CD4-positive, alpha-beta T cell (primary cell): ENCODE measurements around the gene TTLL1. TPM values are rescaled to one million over a fixed set of nuclear protein-coding genes. Genes with fewer than 3 reads are reported as not detected.

Source experiments
- ATAC-seq: fragments of 200-7000 bp; cut with Tn5 transposase; one replicate; pipeline ENCODE4 v1.10.0; 2022; ENCODE audit warnings: mild to moderate bottlenecking; ENCODE audit not compliant: poor library complexity
- CTCF ChIA-PET: fragments of 350-600 bp; sonication (Branson Sonifier 250); formaldehyde crosslinking; loops from one replicate; lab custom pipeline; 2021; ENCODE audit warnings: antibody characterized with exemption, inconsistent platforms; lab: Charles Lee
- POLR2A ChIA-PET: fragments of 350-600 bp; sonication (Branson Sonifier 250); formaldehyde crosslinking; loops from one replicate; lab custom pipeline; 2021; ENCODE audit warnings: antibody characterized with exemption, inconsistent platforms; lab: Charles Lee
- DNase-seq, 14 experiments: peaks; one replicate each; pipeline ENCODE4 v3.0.0-alpha.2; 2013 to 2020; ENCODE audit warnings: mixed read lengths in 2 of 14
- H3K27ac ChIP-seq, 2 donors: one replicate each; pipeline versions ENCODE4 v1.5.1 to v1.7.0; 2013; ENCODE audit warnings: low read length in 2 of 2, low read depth in 1 of 2, mild to moderate bottlenecking in 1 of 2
- H3K27me3 ChIP-seq, 2 experiments: 1 replicate in 1 of 2; 2 replicates in 1 of 2; pipeline versions ENCODE4 v1.6.1 to v1.7.0; 2013; ENCODE audit warnings: low read length in 2 of 2, control low read depth in 1 of 2, mild to moderate bottlenecking in 1 of 2, moderate library complexity in 1 of 2; ENCODE audit not compliant: insufficient read depth in 2 of 2, control insufficient read depth in 1 of 2
- H3K36me3 ChIP-seq: one replicate; pipeline ENCODE4 v1.6.1; 2013; ENCODE audit warnings: low read length, control low read depth; ENCODE audit not compliant: insufficient read depth
- H3K4me1 ChIP-seq: one replicate; pipeline ENCODE4 v1.6.1; 2013; ENCODE audit warnings: low read length, control low read depth; ENCODE audit not compliant: insufficient read depth
- H3K4me3 ChIP-seq: one replicate; pipeline ENCODE4 v1.5.1; 2013; ENCODE audit warnings: mild to moderate bottlenecking, low read length, moderate library complexity
- H3K9me3 ChIP-seq, 2 experiments: 1 replicate in 1 of 2; 2 replicates in 1 of 2; pipeline versions ENCODE4 v1.6.1 to v1.7.0; 2013; ENCODE audit warnings: low read length in 2 of 2, mild to moderate bottlenecking in 2 of 2, control low read depth in 1 of 2, moderate library complexity in 1 of 2; ENCODE audit not compliant: control insufficient read depth in 1 of 2, insufficient read depth in 1 of 2
- H3K27ac Mint-ChIP-seq: one replicate; pipeline ENCODE4 v1.8.0; 2020; ENCODE audit warnings: mixed read lengths
- H3K27me3 Mint-ChIP-seq: one replicate; pipeline ENCODE4 v1.8.0; 2021; ENCODE audit warnings: mixed read lengths
- H3K36me3 Mint-ChIP-seq: one replicate; pipeline ENCODE4 v1.8.0; 2021; ENCODE audit warnings: low read depth, mixed read lengths
- H3K4me1 Mint-ChIP-seq: one replicate; pipeline ENCODE4 v1.8.0; 2021; ENCODE audit warnings: low read depth, mixed read lengths
- H3K4me3 Mint-ChIP-seq: one replicate; pipeline ENCODE4 v1.8.0; 2020; ENCODE audit warnings: mild to moderate bottlenecking, mixed read lengths
- H3K9me3 Mint-ChIP-seq: one replicate; pipeline ENCODE4 v1.8.0; 2020; ENCODE audit warnings: mixed read lengths
- intact Hi-C, 2 experiments: fragments of 100-400 bp; cut with DNase I in 1 of 2; cut with micrococcal nuclease in 1 of 2; formaldehyde crosslinking; loops; one replicate each; pipeline versions ENCODE4 v1.15.1 to v1.9.0; 2023 to 2025; cut with DNase I, micrococcal nuclease
- total RNA-seq, 174 experiments: library from RNA in 2 of 174; stranded (reverse) in 2 of 174; gene quantifications; one replicate each; pipeline ENCODE4 v1.2.3 and lab custom pipeline; 2021 to 2026
- TF ChIP-seq, protein P1 (sequence below): fragments of 200-600 bp; IDR thresholded peaks from one replicate; pipeline ENCODE4 v1.8.0; 2022; ENCODE audit warnings: antibody characterized with exemption, mild to moderate bottlenecking

TTLL1 gene
- total RNA-seq, 2 experiments from 2014 or later: 2.6 to 2.8 TPM

DNA sequence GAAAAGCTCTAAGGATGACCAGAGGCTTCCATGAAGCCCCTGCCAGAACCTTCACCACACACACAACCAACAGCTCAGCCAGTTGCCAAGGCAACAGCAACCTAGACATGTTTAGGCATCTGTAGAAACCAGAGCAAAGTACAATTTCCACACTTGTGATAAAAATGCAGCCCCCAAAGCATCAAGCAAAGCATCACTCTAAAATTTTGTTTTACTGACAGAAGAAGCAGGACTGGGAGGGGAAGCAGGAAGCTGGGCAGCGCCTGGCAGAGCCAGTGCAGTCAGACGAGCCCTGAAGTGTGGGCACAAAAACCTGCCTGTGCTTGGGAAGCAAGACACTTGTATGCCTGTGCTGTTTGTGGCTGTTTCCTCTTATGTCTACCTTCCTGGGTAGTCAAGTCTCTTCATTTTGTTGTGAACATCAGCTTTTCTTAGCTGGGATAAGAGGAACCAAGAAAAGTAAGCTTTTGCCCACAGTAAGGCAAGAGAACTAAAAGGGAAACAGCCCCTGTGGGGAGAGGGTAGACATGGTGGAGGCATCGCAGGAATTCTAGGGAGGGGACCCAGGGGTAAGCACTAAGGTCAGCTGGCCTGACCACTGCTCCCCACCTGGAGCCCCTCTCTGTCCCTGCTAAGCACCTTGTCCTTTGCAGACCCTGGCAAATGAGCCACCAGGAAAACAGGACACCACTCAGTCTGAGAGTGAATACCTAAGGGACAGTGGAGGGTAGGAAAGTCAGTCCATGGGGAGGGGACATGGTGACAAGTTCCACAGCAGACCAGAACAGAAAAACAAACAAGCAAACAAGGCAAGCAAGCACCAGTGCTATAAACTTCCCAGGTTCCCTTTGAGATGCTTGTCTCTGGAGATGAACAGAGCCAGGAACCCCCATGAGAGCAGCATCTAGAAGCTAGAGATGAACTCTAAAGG is 87.7 kb downstream of the TTLL1 start:
- H3K4me3 ChIP-seq: no peak overlapping the region
- Mint-ChIP-seq H3K9me3 (no peaks in the 10 kb centered on the region), H3K4me1 (peaks cover 91% of the 10 kb centered on the region), H3K27ac (peak overlapping the region; percentile 63), H3K36me3 (no peaks in the 10 kb centered on the region), H3K27me3 (no peaks in the 10 kb centered on the region), H3K4me3 (peak overlapping the region; percentile 5)
- H3K36me3 ChIP-seq: peaks cover 2% of the 10 kb centered on the region
- H3K4me1 ChIP-seq: peaks cover 54% of the 10 kb centered on the region
- no peaks in the 10 kb centered on the region for H3K9me3 ChIP-seq
- TF ChIP-seq, protein P1, sequence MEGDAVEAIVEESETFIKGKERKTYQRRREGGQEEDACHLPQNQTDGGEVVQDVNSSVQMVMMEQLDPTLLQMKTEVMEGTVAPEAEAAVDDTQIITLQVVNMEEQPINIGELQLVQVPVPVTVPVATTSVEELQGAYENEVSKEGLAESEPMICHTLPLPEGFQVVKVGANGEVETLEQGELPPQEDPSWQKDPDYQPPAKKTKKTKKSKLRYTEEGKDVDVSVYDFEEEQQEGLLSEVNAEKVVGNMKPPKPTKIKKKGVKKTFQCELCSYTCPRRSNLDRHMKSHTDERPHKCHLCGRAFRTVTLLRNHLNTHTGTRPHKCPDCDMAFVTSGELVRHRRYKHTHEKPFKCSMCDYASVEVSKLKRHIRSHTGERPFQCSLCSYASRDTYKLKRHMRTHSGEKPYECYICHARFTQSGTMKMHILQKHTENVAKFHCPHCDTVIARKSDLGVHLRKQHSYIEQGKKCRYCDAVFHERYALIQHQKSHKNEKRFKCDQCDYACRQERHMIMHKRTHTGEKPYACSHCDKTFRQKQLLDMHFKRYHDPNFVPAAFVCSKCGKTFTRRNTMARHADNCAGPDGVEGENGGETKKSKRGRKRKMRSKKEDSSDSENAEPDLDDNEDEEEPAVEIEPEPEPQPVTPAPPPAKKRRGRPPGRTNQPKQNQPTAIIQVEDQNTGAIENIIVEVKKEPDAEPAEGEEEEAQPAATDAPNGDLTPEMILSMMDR: no peak
- ChIA-PET POLR2A (interaction anchor here (1.3 kb wide), 1 partner anchor 13 kb away, joined by 6 read pairs; the partner anchor contains the start of gene PACSIN2), CTCF (no interaction called here)
- DNase-seq (peak in 1 of 14 experiments; percentile 29), ATAC-seq (peak; percentile 48)
- H3K27ac ChIP-seq: no peak overlapping the region
- intact Hi-C loops: no loop called here
- H3K27me3 ChIP-seq: no peaks in the 10 kb centered on the region

DNA sequence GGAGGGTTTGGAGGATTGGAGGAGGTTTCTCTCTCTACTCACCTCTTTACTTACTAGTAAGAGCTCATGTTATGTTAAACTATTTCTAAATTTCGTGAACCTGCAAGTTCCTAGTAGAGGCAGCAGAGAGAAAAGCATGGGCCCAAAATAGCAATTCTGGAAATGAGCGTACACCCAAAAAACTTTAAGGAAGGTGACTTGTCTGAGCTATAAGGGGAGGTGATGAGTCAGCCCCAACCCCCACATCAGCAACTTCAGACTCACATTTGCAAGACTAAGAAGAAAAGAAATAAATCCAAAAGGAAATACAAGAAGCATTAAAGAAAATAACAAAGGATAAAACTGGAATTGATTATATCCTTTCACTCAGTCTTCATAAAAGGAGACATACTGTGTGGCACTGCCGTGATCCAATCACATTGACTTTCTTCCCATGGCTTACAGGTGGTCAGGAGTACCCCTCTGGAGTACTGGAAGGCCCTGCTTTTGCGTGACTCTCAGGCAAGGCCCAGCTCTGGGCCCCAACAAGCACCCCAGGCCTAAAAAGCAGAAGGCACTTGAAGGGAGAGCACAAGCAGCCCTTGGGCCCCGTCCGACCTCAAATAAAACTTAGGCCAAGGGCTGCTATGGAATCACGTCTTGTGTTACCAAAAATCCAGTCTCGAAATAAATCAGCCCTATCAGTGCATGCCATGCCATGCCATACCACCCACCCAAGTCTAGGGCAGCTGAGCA is 88.6 kb downstream of the TTLL1 start:
- intact Hi-C loops: no loop called here
- Mint-ChIP-seq H3K36me3 (no peaks in the 10 kb centered on the region), H3K27me3 (no peaks in the 10 kb centered on the region), H3K9me3 (no peaks in the 10 kb centered on the region), H3K4me3 (no peak overlapping the region), H3K4me1 (peaks cover 83% of the 10 kb centered on the region), H3K27ac (peak overlapping the region; percentile 63)
- TF ChIP-seq, protein P1: no peak
- Histone ChIP-seq H3K9me3 (no peaks in the 10 kb centered on the region), H3K36me3 (peaks cover 2% of the 10 kb centered on the region), H3K27ac (no peak overlapping the region), H3K27me3 (no peaks in the 10 kb centered on the region), H3K4me1 (peaks cover 52% of the 10 kb centered on the region), H3K4me3 (no peak overlapping the region)
- ChIA-PET CTCF (no interaction called here), POLR2A (interaction anchor here (0.7 to 1.3 kb wide), 3 partner anchors 13 to 15 kb away, joined by 3 to 6 read pairs (median 3); partner anchors contain the start of gene PACSIN2)
- ATAC-seq: no peak
- peak in 1 of 14 experiments; percentile 33 for DNase-seq

DNA sequence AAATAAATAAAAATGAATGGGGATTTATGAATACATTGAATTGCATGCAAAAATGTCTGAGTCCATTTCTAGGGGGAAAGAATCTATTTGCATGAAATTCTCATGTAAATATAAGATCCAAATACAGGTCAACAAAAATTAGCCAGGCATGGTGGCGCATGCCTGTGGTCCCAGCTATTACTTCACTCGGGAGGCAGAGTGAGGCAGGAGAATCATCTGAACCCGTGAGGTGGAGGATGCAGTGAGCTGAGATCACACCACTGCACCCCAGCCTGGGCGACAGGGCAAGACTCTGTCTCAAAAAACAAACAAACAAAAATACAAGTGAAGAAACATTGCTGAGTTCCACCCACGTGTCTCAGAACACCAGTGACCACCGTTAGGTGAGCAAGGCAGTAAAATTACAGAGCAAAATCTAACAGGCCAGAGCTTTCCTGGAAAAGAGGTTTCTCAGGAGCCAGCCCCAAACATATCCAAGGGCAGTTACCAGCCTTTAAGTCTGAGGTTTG is 91.6 kb downstream of the TTLL1 start:
- peaks cover 63% of the 10 kb centered on the region for H3K4me1 Mint-ChIP-seq
- no peak overlapping the region for H3K4me3 Mint-ChIP-seq
- H3K4me1 ChIP-seq: peaks cover 43% of the 10 kb centered on the region

More for the DNA sequence above, 91.6 kb downstream of the TTLL1 start:
- Histone ChIP-seq H3K36me3 (peaks cover 5% of the 10 kb centered on the region), H3K27me3 (no peaks in the 10 kb centered on the region), H3K27ac (no peak overlapping the region), H3K9me3 (peaks cover 0 to 2% of the 10 kb centered on the region in 2 experiments), H3K4me3 (no peak overlapping the region)
- peak overlapping the region; percentile 48 for H3K27ac Mint-ChIP-seq
- POLR2A ChIA-PET: no interaction called here
- CTCF ChIA-PET: no interaction called here
- H3K27me3 Mint-ChIP-seq: no peaks in the 10 kb centered on the region
- no peak for DNase-seq
- H3K9me3 Mint-ChIP-seq: no peaks in the 10 kb centered on the region
- no peak for ATAC-seq
- TF ChIP-seq, protein P1: no peak
- peaks cover 19% of the 10 kb centered on the region for H3K36me3 Mint-ChIP-seq
- intact Hi-C loops: no loop called here
